Heart left ventricle (tissue), 16 donors: ENCODE measurements around the gene ACBD3. TPM values are rescaled to one million over a fixed set of nuclear protein-coding genes. Genes with fewer than 3 reads are reported as not detected.

Experiments
- ATAC-seq, 4 donors: fragments of 200-7000 bp; cut with Tn5 transposase; one replicate each; pipeline ENCODE4 v1.9.1; 2020 to 2022; ENCODE audit warnings: moderate library complexity in 4 of 4, mild to moderate bottlenecking in 3 of 4, moderate number of reproducible peaks in 1 of 4
- DNase-seq, 5 donors: peaks; one replicate each; pipeline ENCODE4 v3.0.0-alpha.2; 2020
- H3K27ac ChIP-seq, 12 donors: fragments of 200-600 bp; sonication (generic) in 4 of 12; one replicate each; pipeline versions ENCODE4 v1.5.0 to v1.8.0; 2016 to 2022; ENCODE audit warnings: mild to moderate bottlenecking in 2 of 12
- H3K27me3 ChIP-seq, 9 donors: fragments of 200-600 bp; sonication (generic) in 2 of 9; one replicate each; pipeline versions ENCODE4 v1.5.1 to v1.8.0; 2016 to 2022; ENCODE audit warnings: mild to moderate bottlenecking in 3 of 9
- H3K36me3 ChIP-seq, 9 donors: fragments of 200-600 bp; sonication (generic) in 2 of 9; one replicate each; pipeline versions ENCODE4 v1.5.0 to v1.8.0; 2018 to 2022; ENCODE audit warnings: mild to moderate bottlenecking in 2 of 9
- H3K4me1 ChIP-seq, 12 donors: fragments of 200-600 bp; sonication (generic) in 4 of 12; one replicate each; pipeline versions ENCODE4 v1.5.0 to v1.8.0; 2016 to 2022; ENCODE audit warnings: mild to moderate bottlenecking in 3 of 12
- H3K4me3 ChIP-seq, 12 donors: fragments of 200-600 bp; sonication (generic) in 4 of 12; one replicate each; pipeline versions ENCODE4 v1.5.0 to v1.8.0; 2017 to 2022; ENCODE audit warnings: mild to moderate bottlenecking in 9 of 12, moderate library complexity in 4 of 12
- H3K9me3 ChIP-seq, 12 donors: fragments of 200-600 bp; sonication (generic) in 4 of 12; one replicate each; pipeline versions ENCODE4 v1.5.0 to v1.8.0; 2016 to 2022; ENCODE audit warnings: mild to moderate bottlenecking in 1 of 12
- CTCF ChIP-seq, 12 donors: fragments of 200-600 bp; sonication (generic) in 4 of 12; IDR thresholded peaks; one replicate each; pipeline versions ENCODE4 v1.5.0 to v1.8.0; 2018 to 2022; ENCODE audit warnings: antibody characterized with exemption in 12 of 12, mild to moderate bottlenecking in 5 of 12
- POLR2A ChIP-seq, 2 donors: fragments of 450-650 bp; IDR thresholded peaks; one replicate each; pipeline ENCODE4 v1.6.1; 2017; ENCODE audit warnings: antibody characterized with exemption in 2 of 2, mild to moderate bottlenecking in 2 of 2, moderate library complexity in 2 of 2
- WGBS, 4 donors: extraction: QIAGEN DNeasy Blood & Tissue Kit in 2 of 4; methylation state at CpG; one replicate each; pipeline versions ENCODE4 v1.1.5 to v1.1.7; 2013 to 2018; 5-methylcytosine and 5-hydroxymethylcytosine counted together
- intact Hi-C, 10 donors: fragments of 100-400 bp; cut with DNase I; formaldehyde crosslinking; loops; one replicate each; pipeline versions ENCODE4 v1.11.1 to v1.14.2; 2022
- polyA plus RNA-seq, 2 donors: library from polyadenylated mRNA; stranded (reverse); fragments of 200-250 nt; gene quantifications; one replicate each; pipeline ENCODE4 v1.2.3, GENCODE V29; 2013
- total RNA-seq, 9 donors: library from RNA; depleted of rRNA in 2 of 9; stranded (reverse); fragments of >200 nt in 2 of 9; fragmentation: NEBNext Ultra II Directional in 3 of 9; extraction: Animal tissue kit (Norgen Biotek cat#: 25700) in 3 of 9; gene quantifications; one replicate each; pipeline versions ENCODE4 v1.1.0 to v1.2.4, GENCODE V29; 2016 to 2023
- donor health status: ischemic (EF 13 %, LVEDD 7.1; RV severe dilation, severe dysfunction).
- donor health status: healthy with polysubstance abuse.
- donor health status: DM: no; HTN: yes; CAD: no.
- donor health status: DM: no; HTN: no; CAD: no.
- donor health status: ischemic (EF 25% LVEDD 6.9; RV normal size, moderate dysfunction).
- donor health status: ischemic (EF 25% LVEDD 5.7; RV mildly dilated, moderate dysfunction).
- donor health status: healthy.
- donor health status: DM: yes; HTN: yes; CAD: no.
- donor health status: ischemic (EF 35%, LVEDD 5.7; RV mildly dilated, moderate dysfunction).
- donor health status: nonischemic (EF 11% LVEDD 7.7; RV severe dilation, severe dysfunction).
- donor health status: DM: yes; HTN: yes; CAD: no.
- donor health status: PGD.
- donor health status: ischemic (EF 29% LVEDD 5.4; RV normal size, mild dysfunction).
- donor health status: nonischemic (EF 23%, LVEDD 6.1; RV moderate dilation, normal function).

The ACBD3 gene
- total and polyA plus RNA-seq, 11 donors = 9.3 to 39.1 (median 28.0) TPM

DNA sequence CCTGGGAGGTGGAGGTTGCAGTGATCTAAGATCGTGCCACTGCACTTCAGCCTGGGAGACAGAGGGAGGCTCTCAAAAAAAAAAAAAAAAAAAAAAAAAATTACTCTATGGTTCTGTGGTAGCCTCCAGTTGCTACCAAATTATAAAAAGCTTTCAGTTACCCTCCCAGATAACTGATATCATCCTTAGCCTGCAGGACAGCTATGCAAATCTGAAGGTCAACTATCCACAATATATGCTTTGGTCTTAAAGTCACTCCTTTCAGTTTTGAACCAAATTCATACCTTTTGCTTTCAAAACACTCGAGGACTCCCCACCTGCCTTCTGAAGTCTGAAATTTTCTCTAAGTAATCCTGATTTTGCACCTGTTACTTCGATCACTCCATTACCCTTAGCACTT, 40.1 kb upstream of the ACBD3 start:
- Histone ChIP-seq H3K27ac (no peak overlapping the region), H3K27me3 (peaks cover 0 to 26% (median 8%) of the 10 kb centered on the region in 9 donors), H3K9me3 (no peaks in the 10 kb centered on the region), H3K36me3 (peaks cover 0 to 26% (median 6%) of the 10 kb centered on the region in 9 donors), H3K4me1 (peaks cover 0 to 12% (median 3%) of the 10 kb centered on the region in 12 donors), H3K4me3 (no peak overlapping the region)
- no peak for ATAC-seq
- 89 to 96% (median 93%) methylated on average over 3 of the region's 3 CpGs for WGBS, 4 donors
- TF ChIP-seq POLR2A (IDR thresholded peaks at IDR 0.05) = no peak
- no peak for TF ChIP-seq CTCF (IDR thresholded peaks at IDR 0.05)
- intact Hi-C loops = no loop called here
- DNase-seq = no peak

DNA sequence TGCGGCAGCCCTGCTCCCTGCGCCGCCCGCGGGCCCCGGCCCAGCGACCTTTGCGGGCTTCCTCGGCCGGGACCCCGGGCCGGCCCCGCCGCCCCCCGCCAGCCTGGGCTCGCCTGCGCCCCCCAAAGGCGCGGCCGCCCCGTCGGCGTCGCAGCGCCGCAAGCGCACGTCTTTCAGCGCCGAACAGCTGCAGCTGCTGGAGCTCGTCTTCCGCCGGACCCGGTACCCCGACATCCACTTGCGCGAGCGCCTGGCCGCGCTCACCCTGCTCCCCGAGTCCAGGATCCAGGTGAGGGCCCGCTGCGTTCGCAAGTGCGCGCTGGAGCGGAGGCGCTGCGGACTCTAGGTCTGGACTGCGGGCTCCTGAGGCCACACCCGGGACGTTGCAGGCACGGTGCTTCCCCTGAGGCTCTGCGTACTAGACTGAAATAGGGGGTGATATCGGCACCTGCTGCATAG, 37.3 kb upstream of the ACBD3 start:
- TF ChIP-seq POLR2A (IDR thresholded peaks at IDR 0.05) = no peak
- TF ChIP-seq CTCF (IDR thresholded peaks at IDR 0.05) = no peak
- Histone ChIP-seq H3K27me3 (peaks cover 0 to 26% (median 8%) of the 10 kb centered on the region in 9 donors), H3K27ac (no peak overlapping the region), H3K9me3 (no peaks in the 10 kb centered on the region), H3K36me3 (no peaks in the 10 kb centered on the region), H3K4me1 (peaks cover 0 to 12% (median 3%) of the 10 kb centered on the region in 12 donors), H3K4me3 (peak overlapping the region in 11 of 12 donors; percentile 30 to 61 (median 51))
- ATAC-seq (peak in 1 of 4 donors; percentile 29), DNase-seq (peak in 1 of 5 donors; percentile 70)
- 1 to 2% (median 2%) methylated on average over 30 to 55 of the region's 55 CpGs for WGBS, 4 donors
- intact Hi-C loops = no loop called here

DNA sequence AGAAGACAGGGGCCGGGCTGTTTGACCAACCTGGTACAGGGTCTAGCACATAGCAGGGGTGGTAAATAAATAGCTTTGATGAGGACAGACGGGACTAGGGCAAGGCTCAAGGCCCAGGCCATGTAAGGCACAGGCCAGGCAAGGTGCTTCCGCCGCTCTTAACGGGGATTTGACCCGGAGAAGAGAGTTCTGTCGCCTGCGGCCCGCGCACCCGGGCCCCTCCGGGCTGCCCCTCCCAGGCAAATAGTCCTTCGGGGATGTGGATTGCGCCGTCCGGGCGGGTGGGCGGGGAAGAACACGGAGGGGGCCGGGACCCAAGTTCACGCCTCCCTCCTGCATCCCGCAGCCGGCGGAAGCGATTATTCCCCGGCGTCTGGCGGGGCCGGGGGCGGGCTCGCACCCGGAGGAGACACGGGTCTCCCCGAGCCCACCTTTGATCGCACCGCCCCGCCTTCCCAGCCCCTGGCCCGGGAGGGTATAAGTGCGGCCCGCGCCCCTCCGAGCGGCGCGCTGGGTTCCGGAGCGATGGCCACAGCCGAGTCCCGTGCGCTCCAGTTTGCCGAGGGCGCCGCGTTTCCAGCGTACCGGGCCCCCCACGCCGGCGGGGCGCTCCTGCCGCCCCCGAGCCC, 36.7 kb upstream of the ACBD3 start, which contains the start of gene MIXL1:
Gene MIXL1, plus strand, starts transcription at position 508 of the 629 bp plus-strand sequence. Its CDS starts 18 bp downstream, at position 526.
- H3K27ac ChIP-seq = no peak within 1 kb of the TSS
- no peaks in the 10 kb centered on the region for H3K9me3 ChIP-seq
- ATAC-seq (peak in 3 of 4 donors; percentile 22 to 33 (median 31)), DNase-seq (no peak)
- 4 to 9% (median 6%) methylated on average over 25 to 62 of the region's 62 CpGs for WGBS, 4 donors
- peaks cover 0 to 26% (median 8%) of the 10 kb centered on the region in 9 donors for H3K27me3 ChIP-seq
- H3K4me3 ChIP-seq = peak within 1 kb of the TSS in 11 of 12 donors; percentile 30 to 61 (median 51)
- H3K36me3 ChIP-seq = no peaks in the 10 kb centered on the region
- intact Hi-C loops = no loop called here
- TF ChIP-seq POLR2A (IDR thresholded peaks at IDR 0.05) = no peak
- no peak for TF ChIP-seq CTCF (IDR thresholded peaks at IDR 0.05)
- H3K4me1 ChIP-seq = peaks cover 0 to 12% (median 3%) of the 10 kb centered on the region in 12 donors

- H3K4me1 ChIP-seq = peaks cover 0 to 12% (median 3%) of the 10 kb centered on the region in 12 donors
- WGBS, 4 donors = 90 to 97% (median 93%) methylated on average over 10 of the region's 10 CpGs
- H3K27ac ChIP-seq = no peak overlapping the region
- no peak for DNase-seq
- no peak for ATAC-seq
- intact Hi-C loops = no loop called here
- H3K36me3 ChIP-seq = no peaks in the 10 kb centered on the region
- H3K9me3 ChIP-seq = no peaks in the 10 kb centered on the region
- peaks cover 0 to 26% (median 8%) of the 10 kb centered on the region in 9 donors for H3K27me3 ChIP-seq
- no peak for TF ChIP-seq CTCF (IDR thresholded peaks at IDR 0.05)
- TF ChIP-seq POLR2A (IDR thresholded peaks at IDR 0.05) = no peak
- H3K4me3 ChIP-seq = no peak overlapping the region
Observed at GRCh38 chr1:226222686-226223085, 36.1 kb upstream of the ACBD3 start.
